ENCODE measurements around the gene GPR83.
"Not testable (repeated sequence)": the region's sequence is repeated elsewhere in the genome, so short reads cannot be mapped to it uniquely, and the experiment has no call there.

GPR83 gene

GRCh38 chr11:94370576-94370975 is 30.6 kb downstream of the GPR83 start:
- DNase-seq (ENCODE audit: low read depth, low spot score) = not testable (repeated sequence)

- DNase-seq (ENCODE audit: low read depth, low spot score) = not testable (repeated sequence)
Observed at GRCh38 chr11:94350850-94351563, 50.2 kb downstream of the GPR83 start.

DNA sequence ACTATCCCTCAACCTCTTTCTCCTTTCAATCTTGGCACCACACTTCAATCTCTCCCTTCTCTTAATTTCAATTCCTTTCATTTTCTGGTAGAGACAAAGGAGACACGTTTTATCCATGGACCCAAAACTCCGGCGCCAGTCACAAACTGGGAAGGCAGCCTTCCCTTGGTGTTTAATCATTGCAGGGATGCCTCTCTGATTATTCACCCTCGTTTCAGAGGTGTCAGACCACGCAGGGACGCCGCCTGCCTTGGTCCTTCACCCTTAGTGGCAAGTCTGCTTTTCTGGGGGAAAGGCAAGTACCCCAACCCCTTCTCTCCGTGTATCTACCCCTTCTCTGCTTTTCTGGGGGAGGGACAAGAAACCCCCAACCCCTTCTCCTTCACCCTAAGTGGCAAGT is 54.9 kb downstream of the GPR83 start:
- DNase-seq (ENCODE audit: low read depth, low spot score) = not testable (repeated sequence)

GRCh38 chr11:94343495-94343894 is 57.7 kb downstream of the GPR83 start:
- DNase-seq (ENCODE audit: low read depth, low spot score) = no peak

DNA sequence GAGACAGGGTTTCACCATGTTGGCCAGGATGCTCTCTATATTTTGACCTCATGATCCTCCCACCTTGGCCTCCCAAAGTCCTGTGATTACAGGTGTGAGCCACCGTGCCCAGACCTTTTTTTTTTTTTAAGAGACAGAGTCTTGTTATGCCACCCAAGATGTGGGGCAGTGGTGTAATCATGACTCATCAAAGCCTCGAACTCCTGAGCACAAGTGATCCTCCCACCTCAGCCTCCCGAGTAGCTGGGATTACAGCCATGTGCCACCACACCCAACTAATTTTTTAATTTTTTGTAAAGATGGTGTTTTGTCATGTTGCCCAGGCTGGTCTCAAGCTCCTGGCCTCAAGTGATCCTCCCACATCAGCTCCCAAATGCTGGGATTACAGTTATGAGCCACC is 59.0 kb downstream of the GPR83 start:
- no peak for DNase-seq (ENCODE audit: low read depth, low spot score)

DNA sequence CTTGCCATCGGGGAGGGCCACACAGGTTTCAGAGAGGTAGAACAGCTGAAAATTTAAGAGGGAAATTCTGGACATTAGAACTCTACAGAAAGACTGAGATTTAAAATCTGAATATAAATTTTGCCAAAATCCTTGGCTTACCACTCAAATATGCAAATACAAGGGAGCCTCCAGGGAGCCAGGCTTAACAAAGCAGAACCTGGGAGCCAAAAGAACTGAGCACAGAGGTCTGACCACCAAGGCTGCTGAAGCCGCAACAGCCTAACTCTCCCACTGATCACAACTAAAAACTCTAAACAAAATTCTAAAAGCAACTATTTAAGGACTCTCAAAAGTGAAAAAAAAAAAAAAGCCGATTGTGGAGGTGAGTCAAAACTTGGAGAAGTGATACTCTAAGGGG is 62.6 kb downstream of the GPR83 start:
- DNase-seq (ENCODE audit: low read depth, low spot score) = no peak

DNA sequence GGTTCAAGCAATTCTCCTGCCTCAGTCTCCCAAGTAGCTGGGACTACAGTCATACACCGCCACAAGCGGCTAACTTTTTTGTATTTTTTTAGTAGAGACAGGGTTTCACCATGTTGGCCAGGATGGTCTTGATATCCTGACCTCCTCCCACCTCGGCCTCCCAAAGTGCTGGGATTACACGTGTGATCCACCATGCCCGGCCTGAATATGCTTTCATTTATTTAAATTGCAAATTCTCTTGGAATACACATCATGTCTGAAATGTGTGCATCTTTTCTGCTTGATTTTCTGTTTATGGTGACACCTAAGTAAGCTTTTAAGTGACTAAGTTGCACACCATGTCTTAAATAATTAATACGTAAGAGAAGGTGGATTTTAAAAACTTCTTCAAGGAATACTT is 65.2 kb downstream of the GPR83 start:
- no peak for DNase-seq (ENCODE audit: low read depth, low spot score)

DNA sequence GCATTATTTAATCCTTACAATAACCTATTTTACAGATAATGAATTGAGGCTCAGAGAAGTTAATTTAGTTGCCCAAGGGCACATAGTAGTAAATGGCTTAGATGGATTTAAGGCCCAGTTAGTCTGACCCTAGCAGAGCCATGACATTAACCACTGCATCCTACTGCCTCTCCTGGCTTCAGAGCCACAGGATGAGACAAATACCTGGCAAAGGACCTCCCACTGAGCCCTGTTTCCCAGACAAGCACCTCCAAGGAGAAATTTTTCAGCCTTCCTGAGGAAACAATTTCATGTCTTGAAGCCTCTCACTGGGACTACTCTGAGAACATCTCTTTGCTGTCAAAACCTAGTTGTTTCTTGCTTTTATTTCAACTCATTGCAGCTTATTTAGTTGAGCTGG is 68.4 kb downstream of the GPR83 start:
- no peak for DNase-seq (ENCODE audit: low read depth, low spot score)

DNA sequence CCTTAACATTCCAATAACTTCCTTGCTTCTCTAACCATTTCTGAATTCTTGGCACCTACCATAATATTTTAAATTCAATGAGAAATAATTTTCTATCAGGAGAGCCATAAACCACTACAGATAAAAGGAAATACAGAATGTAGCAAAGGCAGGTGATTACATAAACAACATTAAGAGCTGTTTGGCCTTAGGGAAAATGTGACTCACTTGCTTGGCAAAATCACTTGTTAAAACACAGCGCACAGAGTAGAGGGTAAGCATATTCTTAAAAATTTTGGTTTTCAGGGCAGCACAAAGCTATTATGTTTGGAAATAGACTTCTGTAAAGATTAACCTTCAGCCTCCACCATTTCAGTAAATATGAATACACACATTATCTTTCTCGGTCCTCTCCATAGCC is 70.4 kb downstream of the GPR83 start:
- no peak for DNase-seq (ENCODE audit: low read depth, low spot score)

GRCh38 chr11:94329501-94329900 is 71.7 kb downstream of the GPR83 start:
- no peak for DNase-seq (ENCODE audit: low read depth, low spot score)

GRCh38 chr11:94328587-94329080 is 72.6 kb downstream of the GPR83 start:
- DNase-seq (ENCODE audit: low read depth, low spot score) = no peak
